Trophoblast cell (in vitro differentiated cells and primary cell): Measurements from ENCODE around the gene GTF2E1.

ENCODE experiments used
- DNase-seq, 2 donors: peaks; one replicate each; pipeline ENCODE4 v3.0.0-alpha.2; 2016
- H2AFZ ChIP-seq: 2 replicates; pipeline ENCODE4 v1.6.1; 2013; ENCODE audit warnings: low read length, moderate library complexity, mild to moderate bottlenecking; ENCODE audit not compliant: insufficient read depth, poor library complexity
- H2AK5ac ChIP-seq: 2 replicates; pipeline ENCODE4 v1.6.1; 2013; ENCODE audit warnings: mild to moderate bottlenecking, low read length
- H2BK120ac ChIP-seq: 2 replicates; pipeline ENCODE4 v1.6.1; 2013; ENCODE audit warnings: low read length, mild to moderate bottlenecking, moderate library complexity; ENCODE audit not compliant: insufficient read depth, poor library complexity
- H2BK12ac ChIP-seq: 2 replicates; pipeline ENCODE4 v1.6.1; 2013; ENCODE audit warnings: mild to moderate bottlenecking, low read length, moderate library complexity
- H2BK5ac ChIP-seq: 2 replicates; pipeline ENCODE4 v1.6.1; 2013; ENCODE audit warnings: low read length, low read depth, moderate library complexity, mild to moderate bottlenecking; ENCODE audit not compliant: poor library complexity
- H3K14ac ChIP-seq: 2 replicates; pipeline ENCODE4 v1.6.1; 2013; ENCODE audit warnings: mild to moderate bottlenecking, low read length
- H3K18ac ChIP-seq: 2 replicates; pipeline ENCODE4 v1.6.1; 2013; ENCODE audit warnings: mild to moderate bottlenecking, low read length
- H3K23ac ChIP-seq: 2 replicates; pipeline ENCODE4 v1.6.1; 2013; ENCODE audit warnings: low read length
- H3K27ac ChIP-seq: 2 replicates; pipeline ENCODE4 v1.5.1; 2013; ENCODE audit warnings: low read depth, mild to moderate bottlenecking, inconsistent platforms, low read length, moderate library complexity
- H3K27me3 ChIP-seq: 2 replicates; pipeline ENCODE4 v1.6.1; 2013; ENCODE audit warnings: inconsistent platforms, mild to moderate bottlenecking, low read length, moderate library complexity; ENCODE audit not compliant: insufficient read depth
- H3K36me3 ChIP-seq, 2 experiments: 1 replicate in 1 of 2; 2 replicates in 1 of 2; pipeline ENCODE4 v1.6.1; 2013; ENCODE audit warnings: low read length in 2 of 2, mild to moderate bottlenecking in 2 of 2, moderate library complexity in 1 of 2; ENCODE audit not compliant: insufficient read depth in 2 of 2, control insufficient read depth in 1 of 2
- H3K4ac ChIP-seq: 2 replicates; pipeline ENCODE4 v1.6.1; 2013; ENCODE audit warnings: low read depth, mild to moderate bottlenecking, low read length, moderate library complexity
- H3K4me1 ChIP-seq, 2 experiments: 1 replicate in 1 of 2; 2 replicates in 1 of 2; pipeline ENCODE4 v1.6.1; 2013; ENCODE audit warnings: low read length in 2 of 2, mild to moderate bottlenecking in 2 of 2, moderate library complexity in 1 of 2; ENCODE audit not compliant: insufficient read depth in 2 of 2, control insufficient read depth in 1 of 2
- H3K4me2 ChIP-seq: 2 replicates; pipeline ENCODE4 v1.6.1; 2013; ENCODE audit warnings: inconsistent platforms, mild to moderate bottlenecking, low read length, moderate library complexity
- H3K4me3 ChIP-seq: 2 replicates; pipeline ENCODE4 v1.5.1; 2013; ENCODE audit warnings: mild to moderate bottlenecking, low read depth, low read length, inconsistent platforms
- H3K79me1 ChIP-seq: one replicate; pipeline ENCODE4 v1.6.1; 2013; ENCODE audit warnings: low read length
- H3K79me2 ChIP-seq: 2 replicates; pipeline ENCODE4 v1.6.1; 2013; ENCODE audit warnings: low read length, mild to moderate bottlenecking; ENCODE audit not compliant: control insufficient read depth, insufficient read depth, poor library complexity
- H3K9ac ChIP-seq: 2 replicates; pipeline ENCODE4 v1.6.1; 2013; ENCODE audit warnings: mild to moderate bottlenecking, low read length
- H3K9me3 ChIP-seq: 2 replicates; pipeline ENCODE4 v1.6.1; 2013; ENCODE audit warnings: low read depth, mild to moderate bottlenecking, control low read depth, inconsistent platforms, low read length; ENCODE audit not compliant: insufficient read depth
- H4K12ac ChIP-seq: 2 replicates; pipeline ENCODE4 v1.6.1; 2013; ENCODE audit warnings: low read depth, mild to moderate bottlenecking, low read length, moderate library complexity
- H4K8ac ChIP-seq: 2 replicates; pipeline ENCODE4 v1.6.1; 2013; ENCODE audit warnings: low read depth, mild to moderate bottlenecking, low read length, moderate library complexity
- H4K91ac ChIP-seq: one replicate; pipeline ENCODE4 v1.6.1; 2013; ENCODE audit warnings: low read depth, mild to moderate bottlenecking, low read length, moderate library complexity
- WGBS: extraction: QIAGEN DNeasy Blood & Tissue Kit; methylation state at CpG from one replicate; pipeline ENCODE4 v1.1.7; 2013; ENCODE audit warnings: missing lambda C conversion rate; ENCODE audit not compliant: insufficient read length, insufficient coverage; ENCODE audit errors: extremely low coverage; 5-methylcytosine and 5-hydroxymethylcytosine counted together

The GTF2E1 gene

DNA sequence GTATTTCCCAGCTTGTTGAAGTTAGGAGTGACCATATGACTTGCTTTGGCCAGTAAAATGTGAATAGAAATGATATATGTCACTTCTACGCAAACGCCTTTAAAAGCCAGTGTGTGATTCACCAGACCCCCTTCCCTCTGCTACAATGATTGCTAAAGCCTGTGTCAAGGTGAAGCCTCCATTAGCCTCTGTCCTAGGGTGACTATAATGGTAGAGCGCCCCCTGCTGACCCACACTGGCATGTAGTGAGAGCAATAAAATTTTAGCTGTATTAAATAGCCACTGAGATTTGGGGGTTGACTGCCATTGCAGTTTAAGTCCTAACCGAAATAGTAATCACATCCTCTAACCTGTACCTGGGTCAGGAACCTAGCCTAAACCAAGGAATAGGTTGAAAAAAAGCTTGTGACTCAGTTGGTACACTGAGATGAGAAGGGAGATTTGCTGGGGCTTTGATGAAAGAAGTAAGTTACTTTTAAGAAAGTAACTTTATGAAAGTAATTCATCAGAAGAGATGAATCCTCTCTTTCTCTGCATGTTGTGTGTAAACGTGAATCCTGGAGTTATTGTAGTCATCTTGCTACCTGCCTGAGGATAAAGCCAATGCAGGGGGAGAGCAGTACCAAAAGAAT, 52.6 kb downstream of the GTF2E1 start:
- H2AFZ ChIP-seq: no peak overlapping the region
- no CpG with 5 or more reads among the region's 5 CpGs for WGBS

DNA sequence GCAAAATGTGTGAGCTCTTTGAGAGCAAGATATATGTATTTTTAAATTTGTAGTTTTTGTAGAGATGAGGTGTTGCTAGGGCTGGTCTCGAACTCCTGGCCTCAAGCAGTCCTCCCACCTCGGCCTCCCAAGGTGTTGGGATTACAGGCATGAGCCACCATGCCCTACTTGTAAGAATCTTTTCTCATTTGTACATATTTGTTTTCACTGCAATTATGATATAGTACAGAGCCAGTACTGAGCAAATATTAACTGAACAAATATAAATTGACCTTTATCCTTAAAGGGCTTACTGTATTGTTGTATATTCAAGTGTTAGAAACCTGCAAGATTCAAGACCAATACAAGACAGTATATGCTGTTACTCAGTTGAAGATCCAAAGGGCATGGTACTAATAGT, 53.4 kb downstream of the GTF2E1 start:
- H3K27ac ChIP-seq: no peak overlapping the region
- H3K18ac ChIP-seq: no peak overlapping the region
- no peak overlapping the region for H2AK5ac ChIP-seq
- no peak overlapping the region for H3K4ac ChIP-seq
- H4K8ac ChIP-seq: no peak overlapping the region
- H3K79me2 ChIP-seq: no peaks in the 10 kb centered on the region
- H3K36me3 ChIP-seq: no peaks in the 10 kb centered on the region
- no peak overlapping the region for H3K4me3 ChIP-seq
- no peak overlapping the region for H2BK5ac ChIP-seq
- no peak overlapping the region for H4K91ac ChIP-seq
- H3K9me3 ChIP-seq: no peaks in the 10 kb centered on the region
- H4K12ac ChIP-seq: no peak overlapping the region
- DNase-seq: no peak
- H3K79me1 ChIP-seq: no peaks in the 10 kb centered on the region
- H2BK120ac ChIP-seq: no peak overlapping the region
- no peak overlapping the region for H3K23ac ChIP-seq
- no peak overlapping the region for H3K4me2 ChIP-seq
- no CpG with 5 or more reads among the region's 2 CpGs for WGBS
- H2BK12ac ChIP-seq: no peak overlapping the region
- no peaks in the 10 kb centered on the region for H3K27me3 ChIP-seq
- H3K4me1 ChIP-seq: peaks cover 4% of the 10 kb centered on the region in 2 experiments
- no peak overlapping the region for H3K9ac ChIP-seq
- H3K14ac ChIP-seq: no peak overlapping the region
- H2AFZ ChIP-seq: no peak overlapping the region

More for the DNA sequence above, 52.6 kb downstream of the GTF2E1 start:
- H3K23ac ChIP-seq: no peak overlapping the region
- H4K12ac ChIP-seq: no peak overlapping the region
- H4K8ac ChIP-seq: no peak overlapping the region
- no peak overlapping the region for H2BK12ac ChIP-seq
- no peaks in the 10 kb centered on the region for H3K9me3 ChIP-seq
- H4K91ac ChIP-seq: no peak overlapping the region
- H3K14ac ChIP-seq: no peak overlapping the region
- H3K9ac ChIP-seq: no peak overlapping the region
- no peaks in the 10 kb centered on the region for H3K27me3 ChIP-seq
- no peak overlapping the region for H3K4me2 ChIP-seq
- no peak overlapping the region for H2BK120ac ChIP-seq
- no peak overlapping the region for H2AK5ac ChIP-seq
- H3K27ac ChIP-seq: no peak overlapping the region
- H3K4me1 ChIP-seq: peaks cover 4% of the 10 kb centered on the region in 2 experiments
- H3K4me3 ChIP-seq: no peak overlapping the region
- peak; percentile 76 to 89 for DNase-seq
- no peak overlapping the region for H3K4ac ChIP-seq
- H3K79me1 ChIP-seq: no peaks in the 10 kb centered on the region
- H3K36me3 ChIP-seq: no peaks in the 10 kb centered on the region
- no peaks in the 10 kb centered on the region for H3K79me2 ChIP-seq
- no peak overlapping the region for H2BK5ac ChIP-seq
- H3K18ac ChIP-seq: no peak overlapping the region

DNA sequence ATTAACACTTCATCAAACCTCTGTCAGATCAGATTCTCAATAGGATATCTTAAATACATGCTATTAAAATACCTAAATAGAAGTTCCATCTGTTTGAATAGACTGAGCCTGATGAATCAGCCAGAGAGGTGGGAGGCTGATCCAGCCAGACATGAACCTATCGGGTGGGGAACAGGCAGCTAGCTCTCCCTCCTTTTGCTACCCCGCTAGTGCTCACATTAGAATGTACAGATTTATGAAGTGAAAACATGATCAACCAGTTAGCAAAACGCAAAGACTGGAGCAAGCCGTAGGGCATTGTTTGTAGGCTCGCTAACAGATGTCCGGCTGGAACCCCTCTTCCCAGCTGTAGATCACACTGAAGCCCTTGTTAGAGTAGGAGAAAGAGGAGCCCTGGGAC, 54.4 kb downstream of the GTF2E1 start:
- Histone ChIP-seq H3K14ac (no peak overlapping the region), H3K18ac (no peak overlapping the region), H4K12ac (no peak overlapping the region), H2BK120ac (no peak overlapping the region), H2BK12ac (no peak overlapping the region), H3K9me3 (no peaks in the 10 kb centered on the region), H3K4me3 (no peak overlapping the region), H2AK5ac (no peak overlapping the region), H3K4me1 (peaks cover 4% of the 10 kb centered on the region in 2 experiments), H3K79me2 (no peaks in the 10 kb centered on the region), H3K4me2 (no peak overlapping the region), H3K27me3 (no peaks in the 10 kb centered on the region), H2BK5ac (no peak overlapping the region), H3K27ac (no peak overlapping the region), H3K79me1 (no peaks in the 10 kb centered on the region), H4K8ac (no peak overlapping the region), H3K36me3 (no peaks in the 10 kb centered on the region), H3K4ac (no peak overlapping the region), H4K91ac (no peak overlapping the region), H2AFZ (no peak overlapping the region), H3K9ac (no peak overlapping the region), H3K23ac (no peak overlapping the region)
- DNase-seq: no peak
- WGBS: no CpG with 5 or more reads among the region's 6 CpGs

DNA sequence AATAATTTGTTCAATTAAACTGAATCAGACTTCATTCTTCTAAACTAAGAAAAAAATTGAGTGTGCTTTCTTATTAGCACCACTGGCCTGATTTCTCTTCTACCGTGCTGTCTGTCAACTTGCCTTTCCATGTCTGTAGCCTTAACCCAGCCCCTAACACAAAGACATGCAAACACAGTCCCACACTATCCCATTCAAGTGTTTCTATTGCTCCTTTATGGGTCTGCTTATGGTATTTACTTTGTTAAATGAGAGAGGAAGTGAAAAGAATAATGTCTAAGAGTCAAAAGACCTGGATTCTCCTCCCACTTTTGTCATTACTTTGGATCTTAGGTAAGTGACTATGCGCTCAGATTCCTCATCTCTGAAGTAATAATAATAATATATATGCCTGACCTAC, 55.3 kb downstream of the GTF2E1 start:
- H3K27me3 ChIP-seq: no peaks in the 10 kb centered on the region
- no peak overlapping the region for H3K4ac ChIP-seq
- H3K4me1 ChIP-seq: no peaks in the 10 kb centered on the region
- H4K12ac ChIP-seq: no peak overlapping the region
- no peak overlapping the region for H2AFZ ChIP-seq
- H3K23ac ChIP-seq: no peak overlapping the region
- no peaks in the 10 kb centered on the region for H3K36me3 ChIP-seq
- H2BK120ac ChIP-seq: no peak overlapping the region
- no peaks in the 10 kb centered on the region for H3K79me2 ChIP-seq
- no peak overlapping the region for H2AK5ac ChIP-seq
- H3K79me1 ChIP-seq: no peaks in the 10 kb centered on the region
- H3K18ac ChIP-seq: no peak overlapping the region
- no peak overlapping the region for H4K8ac ChIP-seq
- H2BK5ac ChIP-seq: no peak overlapping the region
- DNase-seq: no peak
- H3K27ac ChIP-seq: no peak overlapping the region
- H3K4me3 ChIP-seq: no peak overlapping the region
- H2BK12ac ChIP-seq: no peak overlapping the region
- H3K14ac ChIP-seq: no peak overlapping the region
- no peak overlapping the region for H3K4me2 ChIP-seq
- no peak overlapping the region for H4K91ac ChIP-seq
- WGBS: no CpG with 5 or more reads among the region's 2 CpGs
- H3K9ac ChIP-seq: no peak overlapping the region
- no peaks in the 10 kb centered on the region for H3K9me3 ChIP-seq
